ENCODE results near the gene CXorf38.
A peak's percentile ranks its signal among the peaks of the same experiment; 100 is the strongest.

The CXorf38 gene, protein sequence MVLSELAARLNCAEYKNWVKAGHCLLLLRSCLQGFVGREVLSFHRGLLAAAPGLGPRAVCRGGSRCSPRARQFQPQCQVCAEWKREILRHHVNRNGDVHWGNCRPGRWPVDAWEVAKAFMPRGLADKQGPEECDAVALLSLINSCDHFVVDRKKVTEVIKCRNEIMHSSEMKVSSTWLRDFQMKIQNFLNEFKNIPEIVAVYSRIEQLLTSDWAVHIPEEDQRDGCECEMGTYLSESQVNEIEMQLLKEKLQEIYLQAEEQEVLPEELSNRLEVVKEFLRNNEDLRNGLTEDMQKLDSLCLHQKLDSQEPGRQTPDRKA

DNA sequence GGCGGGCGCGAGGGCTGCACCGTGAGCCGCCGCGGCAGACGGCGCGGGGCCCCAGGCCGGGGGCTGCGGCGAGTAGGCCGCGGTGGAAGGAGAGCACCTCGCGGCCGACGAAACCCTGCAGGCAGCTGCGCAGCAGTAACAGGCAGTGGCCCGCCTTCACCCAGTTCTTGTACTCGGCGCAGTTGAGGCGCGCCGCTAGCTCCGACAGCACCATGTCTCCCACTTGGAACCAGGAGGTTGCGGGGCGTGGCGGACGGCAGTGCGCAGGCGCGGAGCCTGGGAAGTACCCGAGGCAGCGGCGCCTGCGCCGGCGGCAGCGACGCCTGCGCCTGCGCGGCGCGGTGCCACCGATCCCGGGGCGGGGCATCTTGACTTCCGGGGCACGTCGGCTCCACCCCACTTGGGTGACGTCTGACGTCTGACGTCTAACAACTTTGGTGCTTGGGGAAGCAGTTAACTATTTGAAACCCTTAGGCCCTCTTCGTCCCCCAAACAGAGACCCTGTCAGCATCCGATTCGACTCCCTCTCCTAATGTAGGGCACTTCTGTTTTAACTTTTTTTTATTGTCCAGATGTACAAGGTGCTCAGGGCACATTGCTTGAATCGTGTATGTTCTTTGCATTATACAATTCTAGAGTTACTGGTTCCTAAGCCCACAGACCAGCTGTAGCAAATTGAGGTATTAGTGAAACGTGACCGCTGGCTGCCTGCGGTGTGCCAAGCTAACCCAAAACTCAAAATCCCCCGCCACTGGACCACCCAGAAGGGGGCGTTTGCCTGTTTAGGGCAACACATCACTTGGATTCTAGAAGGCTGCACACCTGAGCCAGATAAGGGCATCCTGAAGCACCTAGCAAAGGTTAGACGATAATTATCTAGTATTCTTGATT lies at the start of gene CXorf38:
CXorf38 (minus strand) TSS at position 255 of the 891 bp plus-strand sequence; CDS start at position 214, 41 bp downstream.
- DNase-seq = peak; percentile 76

- DNase-seq = no peak
These were observed 47.4 kb upstream of the CXorf38 start for GRCh38 chrX:40694802-40695201.

- DNase-seq = no peak
These were observed 41.6 kb upstream of the CXorf38 start for GRCh38 chrX:40688929-40689328.

DNA sequence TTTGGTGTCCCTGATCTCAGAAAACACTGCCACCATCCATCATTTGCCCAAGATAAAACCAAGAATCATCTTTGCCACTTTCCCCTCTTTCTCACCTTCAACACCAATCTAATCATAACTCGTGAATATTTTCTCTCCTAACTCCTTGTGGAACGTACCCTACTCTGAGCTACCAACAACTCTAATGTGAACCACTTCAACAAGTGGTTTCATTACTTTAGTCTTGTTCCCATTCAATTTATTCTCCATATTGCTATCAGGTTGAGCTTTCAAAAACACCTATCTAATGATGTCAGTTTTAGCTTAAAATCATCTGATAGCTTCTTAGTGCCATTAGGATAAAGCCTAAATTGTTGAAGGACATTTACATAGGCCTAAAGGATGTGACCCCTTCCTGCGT lies 39.8 kb upstream of the CXorf38 start:
- no peak for DNase-seq

GRCh38 chrX:40685362-40685918 lies 38.1 kb upstream of the CXorf38 start:
- DNase-seq = no peak

DNA sequence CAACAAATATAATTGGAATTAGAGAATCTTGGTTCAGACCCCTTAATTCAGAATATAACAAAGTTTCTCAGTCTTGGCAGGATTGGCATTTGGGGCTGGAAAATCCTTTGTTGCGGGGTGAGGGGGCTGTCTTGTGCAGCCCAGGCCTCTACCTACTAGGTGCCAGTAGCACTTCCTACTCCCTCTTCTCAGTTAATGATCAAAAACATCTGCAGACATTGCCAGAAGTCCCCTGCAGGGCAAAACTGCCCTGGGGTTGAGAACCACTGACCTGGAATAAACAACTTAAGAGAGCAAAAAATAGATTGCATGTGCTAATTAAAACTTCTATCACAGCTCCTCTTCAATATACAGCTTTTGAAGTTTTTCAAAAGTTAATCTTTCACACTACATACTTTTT lies 36.7 kb upstream of the CXorf38 start:
- DNase-seq = no peak

DNA sequence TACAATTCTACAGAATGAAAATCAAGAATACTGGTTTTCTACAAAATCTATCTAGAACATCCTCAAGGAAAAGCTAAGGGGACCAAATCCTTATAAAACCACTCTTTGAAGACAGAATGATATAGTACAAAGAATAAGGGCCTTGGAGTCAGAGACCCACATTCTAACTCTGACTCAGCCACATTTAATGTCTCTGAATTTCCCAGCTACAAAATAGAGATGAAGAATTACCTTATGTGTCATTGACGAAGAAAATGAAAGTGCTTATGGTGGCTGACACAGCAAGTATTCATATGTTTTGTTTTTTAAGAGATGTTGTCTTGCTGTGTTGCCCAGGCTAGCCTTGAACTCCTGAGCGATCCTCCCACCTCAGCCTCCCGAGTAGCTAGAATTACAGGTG lies 35.9 kb upstream of the CXorf38 start:
- no peak for DNase-seq

DNA sequence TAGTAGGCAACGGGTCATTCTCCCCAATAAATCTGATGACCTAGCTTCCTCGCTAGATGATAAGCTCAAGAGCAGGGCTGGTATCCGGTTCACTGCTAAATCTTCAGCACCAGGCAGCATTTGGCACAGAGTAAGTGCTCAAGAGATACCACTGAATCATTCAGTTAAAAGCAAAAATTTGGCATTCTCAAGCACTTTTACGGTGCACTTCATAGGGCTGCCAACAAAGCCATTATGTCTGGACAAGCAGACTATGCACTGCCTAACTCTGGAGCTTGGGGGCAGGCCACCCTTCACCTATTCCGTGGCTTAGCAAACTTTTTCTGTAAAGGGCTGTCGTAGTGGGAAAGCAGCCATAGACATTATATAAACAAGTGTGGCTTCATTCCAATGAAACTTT lies 23.8 kb upstream of the CXorf38 start:
- no peak for DNase-seq

- DNase-seq = no peak
These were observed 16.7 kb upstream of the CXorf38 start for GRCh38 chrX:40663880-40664630.

DNA sequence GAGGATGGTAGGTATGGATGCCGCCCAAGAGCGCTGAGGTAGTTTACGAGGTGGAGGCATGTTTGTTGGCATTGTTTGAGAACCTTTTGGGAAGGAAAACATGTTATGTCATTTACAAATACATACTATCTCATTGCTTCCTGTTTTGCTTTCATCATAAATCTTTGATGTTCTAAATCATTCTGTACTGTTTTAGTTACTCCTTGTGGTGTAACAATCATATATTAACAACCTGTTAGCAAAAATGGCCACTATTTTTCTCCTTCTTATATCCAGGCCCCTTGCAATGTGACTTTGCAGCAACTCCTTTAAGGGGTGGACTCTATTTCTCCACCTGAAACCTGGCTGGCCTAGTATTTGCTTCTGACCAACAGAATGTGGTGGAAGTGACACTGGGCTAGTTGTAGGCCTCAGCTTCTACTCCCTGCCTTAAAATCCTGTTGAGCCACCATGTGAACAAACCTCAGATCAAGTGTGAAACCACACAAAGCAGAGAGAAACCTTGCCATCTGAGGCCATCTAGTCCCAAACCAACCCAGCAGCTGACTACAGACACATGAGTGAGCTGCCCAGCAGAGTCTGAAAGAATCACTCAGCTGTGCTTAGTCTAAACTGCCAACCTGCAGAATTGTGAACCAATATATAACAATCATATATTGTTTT lies 15.8 kb upstream of the CXorf38 start:
- DNase-seq = no peak

GRCh38 chrX:40661489-40661888 lies 14.1 kb upstream of the CXorf38 start:
- no peak for DNase-seq

DNA sequence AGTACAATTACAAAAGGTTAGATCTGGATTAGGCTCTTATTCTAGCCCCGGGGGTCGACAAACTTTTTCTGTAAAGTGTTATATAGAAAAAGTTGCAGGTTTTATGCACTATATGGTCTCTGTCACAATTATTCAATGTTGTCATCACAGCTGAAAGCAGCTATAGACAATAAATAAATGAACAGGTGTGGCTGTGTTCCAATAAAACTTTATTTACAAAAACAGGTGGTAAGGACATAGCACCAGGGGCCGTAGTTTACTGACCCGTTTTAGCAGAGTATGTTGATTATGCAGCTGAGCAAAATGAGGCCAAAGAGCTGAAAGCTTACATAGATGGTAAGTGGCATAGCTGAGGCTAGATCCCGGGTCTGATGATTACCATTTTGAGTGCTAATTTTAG lies 13.0 kb upstream of the CXorf38 start:
- DNase-seq = no peak

DNA sequence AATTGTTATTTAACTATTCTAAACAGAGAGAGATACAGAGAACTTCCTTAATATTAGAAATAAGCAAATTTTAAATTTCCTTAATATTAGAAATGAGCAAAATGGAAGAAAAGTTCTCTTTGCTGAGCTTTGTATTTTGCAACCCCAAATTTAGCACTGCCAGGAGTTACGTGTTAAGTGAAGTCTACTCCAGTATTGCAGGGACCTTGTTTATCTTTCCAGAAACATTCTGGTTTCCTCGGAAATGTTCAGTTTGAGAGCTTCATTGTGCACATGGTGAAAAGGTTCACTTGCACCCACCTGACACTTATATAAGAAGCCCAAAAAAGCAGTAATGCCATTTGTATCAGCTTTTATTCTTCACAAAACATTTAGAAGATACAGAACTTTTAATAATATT lies 6.2 kb upstream of the CXorf38 start:
- DNase-seq = no peak

DNA sequence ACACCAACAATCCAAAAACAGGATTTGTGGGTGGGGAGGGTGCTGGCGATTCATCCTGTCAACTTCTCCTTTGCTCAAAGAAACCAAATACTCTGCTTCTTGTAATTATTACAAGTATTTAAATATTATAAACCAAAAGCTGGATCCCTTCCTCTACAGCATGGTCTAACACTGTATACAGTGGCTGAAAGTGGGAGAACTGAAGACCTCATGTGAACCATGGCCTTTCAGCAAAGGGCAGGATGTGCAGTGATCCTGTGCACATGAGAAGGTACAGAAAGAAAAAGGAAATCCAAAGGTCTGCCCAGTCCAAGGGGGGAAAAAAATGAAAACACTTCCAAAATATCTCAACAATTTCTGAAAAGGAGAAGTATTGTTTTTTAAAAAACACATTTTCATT lies 5.3 kb upstream of the CXorf38 start:
- DNase-seq = no peak

- DNase-seq = peak; percentile 51
These were observed 4.4 kb upstream of the CXorf38 start for GRCh38 chrX:40651620-40652223.

DNA sequence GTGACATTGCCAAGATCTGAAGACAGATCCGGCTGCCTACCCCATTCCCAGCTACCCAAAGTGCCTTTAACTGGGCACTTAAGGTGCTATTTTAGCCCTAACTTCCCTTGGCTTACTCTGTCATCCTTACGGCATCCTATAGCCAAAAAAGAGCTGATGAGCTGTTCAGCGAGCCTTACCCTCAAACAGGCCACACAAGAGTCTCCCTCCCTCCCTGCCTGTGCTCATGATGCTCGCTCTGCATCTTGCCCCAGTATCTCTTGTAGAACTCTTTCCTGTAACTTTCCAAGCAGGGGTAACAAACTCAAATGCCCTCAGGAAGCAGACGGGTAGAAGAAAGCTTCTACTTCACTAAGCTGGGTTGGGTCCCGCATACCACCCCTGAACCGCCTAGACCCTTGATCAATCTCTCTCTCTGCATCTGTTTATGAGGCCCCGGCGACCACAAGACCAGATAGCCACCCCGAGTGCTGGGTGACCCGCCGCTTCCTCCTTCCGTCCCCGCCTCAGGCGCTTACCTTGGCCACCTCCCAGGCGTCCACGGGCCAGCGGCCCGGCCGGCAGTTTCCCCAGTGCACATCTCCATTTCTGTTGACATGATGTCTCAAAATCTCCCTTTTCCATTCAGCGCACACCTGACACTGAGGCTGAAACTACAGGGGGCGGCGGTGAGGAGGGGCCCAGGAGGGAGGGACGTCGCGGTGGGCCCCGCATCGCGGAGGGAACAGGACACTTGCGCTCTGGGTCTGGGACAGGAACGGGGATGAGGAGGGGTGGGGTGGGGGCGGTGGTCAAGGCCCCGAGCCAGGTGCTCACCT lies 663 bp downstream of the CXorf38 start:
- peak; percentile 2 for DNase-seq

DNA sequence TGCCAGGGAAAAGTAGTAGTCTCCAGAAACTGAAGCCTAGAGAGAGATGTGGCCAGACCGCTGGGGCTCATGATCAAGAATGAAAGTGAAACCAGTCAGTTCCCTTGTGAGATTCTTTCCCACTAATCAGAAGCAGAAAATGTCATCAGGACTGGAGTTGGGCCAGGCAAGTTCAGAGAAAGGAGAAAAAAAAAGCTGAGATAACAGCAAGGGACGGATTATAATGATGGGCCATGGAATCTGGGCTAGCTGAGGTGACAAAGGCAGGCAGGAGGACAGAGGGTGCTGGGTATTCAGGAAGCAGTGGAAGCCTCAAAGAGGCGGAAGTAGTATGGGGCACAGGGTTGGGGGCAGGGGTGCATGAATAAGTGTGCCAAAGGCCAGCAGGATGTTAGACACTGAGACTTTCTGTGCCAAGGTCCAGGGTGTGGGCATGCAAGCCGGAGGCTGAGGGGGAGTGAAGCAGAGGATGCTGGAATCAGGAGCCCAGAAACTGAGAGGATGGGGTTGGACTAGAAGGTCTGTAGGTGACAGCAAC lies 2.5 kb downstream of the CXorf38 start:
- DNase-seq = peak; percentile 1

GRCh38 chrX:40644176-40644575 lies 3.2 kb downstream of the CXorf38 start:
- no peak for DNase-seq

DNA sequence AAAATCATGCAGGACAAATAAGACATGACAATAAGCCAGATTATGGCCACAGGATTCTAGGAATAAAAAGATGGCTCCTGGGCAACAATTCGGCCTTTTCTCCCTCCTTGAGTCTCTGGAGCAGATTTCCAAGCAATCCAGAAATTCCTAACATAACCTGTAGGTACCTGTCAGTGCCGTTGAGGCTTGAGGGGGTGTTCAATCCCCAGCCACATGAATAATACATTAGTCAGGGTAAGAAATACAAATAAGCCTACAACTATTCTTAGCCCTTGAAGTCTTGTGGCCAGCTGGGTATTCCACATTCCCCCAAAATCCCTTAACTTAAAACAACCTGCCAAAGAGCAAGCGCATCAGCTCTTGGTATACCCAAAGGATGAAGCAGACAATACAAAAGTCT lies 9.7 kb downstream of the CXorf38 start:
- DNase-seq = no peak

- no peak for DNase-seq
These were observed 15.2 kb downstream of the CXorf38 start for GRCh38 chrX:40632199-40632598.

DNA sequence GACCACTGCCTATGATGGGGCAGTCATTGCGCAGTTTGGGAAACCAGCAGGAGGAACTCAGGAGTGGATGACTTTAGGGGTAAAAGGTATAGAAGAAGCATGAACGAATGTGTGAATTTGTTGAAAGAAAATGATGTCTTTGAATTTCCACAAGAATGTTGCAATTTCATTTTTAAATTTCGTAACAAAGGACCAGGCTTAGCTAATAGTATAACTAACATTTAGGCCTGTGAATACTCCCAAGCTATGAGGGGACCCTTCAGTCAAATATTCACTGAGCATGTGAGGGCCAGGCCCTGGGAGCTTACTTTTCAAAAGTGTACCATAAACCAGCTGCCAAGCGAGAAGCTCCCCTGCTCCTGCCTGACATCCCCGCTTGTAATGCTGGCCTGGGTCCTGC lies 18.9 kb downstream of the CXorf38 start:
- DNase-seq = no peak
